Measurements from ENCODE around the gene ECD.

DNA sequence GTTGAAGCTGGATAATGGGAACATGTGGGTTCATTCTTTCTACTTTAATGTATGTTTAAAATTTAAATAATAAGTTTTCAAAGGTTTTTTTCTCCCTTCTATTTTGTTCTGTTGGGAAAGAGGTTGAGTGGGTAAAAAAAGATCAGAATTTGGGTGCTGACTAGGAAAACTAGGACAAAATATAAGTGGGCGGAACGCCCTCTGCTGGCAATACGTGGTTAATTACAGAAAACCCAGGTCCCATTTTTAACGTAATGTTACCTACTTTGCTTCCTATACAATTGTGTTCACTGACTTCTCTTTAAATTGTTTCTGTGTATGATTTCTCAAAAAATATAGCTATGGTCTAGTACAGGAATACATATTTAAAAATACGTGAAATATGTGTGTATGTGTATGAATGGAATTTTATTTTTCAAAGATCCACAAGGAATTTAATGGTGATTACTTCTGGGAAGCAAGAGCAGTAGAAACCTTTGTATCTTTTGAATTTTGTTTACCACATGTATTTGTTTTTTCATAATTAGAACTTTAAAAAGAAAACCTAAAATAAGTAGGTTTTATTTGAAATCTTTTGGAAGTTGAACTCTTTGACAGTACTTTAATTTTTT is 8.7 kb downstream of the ECD start:
- TF ChIP-seq, protein P1, sequence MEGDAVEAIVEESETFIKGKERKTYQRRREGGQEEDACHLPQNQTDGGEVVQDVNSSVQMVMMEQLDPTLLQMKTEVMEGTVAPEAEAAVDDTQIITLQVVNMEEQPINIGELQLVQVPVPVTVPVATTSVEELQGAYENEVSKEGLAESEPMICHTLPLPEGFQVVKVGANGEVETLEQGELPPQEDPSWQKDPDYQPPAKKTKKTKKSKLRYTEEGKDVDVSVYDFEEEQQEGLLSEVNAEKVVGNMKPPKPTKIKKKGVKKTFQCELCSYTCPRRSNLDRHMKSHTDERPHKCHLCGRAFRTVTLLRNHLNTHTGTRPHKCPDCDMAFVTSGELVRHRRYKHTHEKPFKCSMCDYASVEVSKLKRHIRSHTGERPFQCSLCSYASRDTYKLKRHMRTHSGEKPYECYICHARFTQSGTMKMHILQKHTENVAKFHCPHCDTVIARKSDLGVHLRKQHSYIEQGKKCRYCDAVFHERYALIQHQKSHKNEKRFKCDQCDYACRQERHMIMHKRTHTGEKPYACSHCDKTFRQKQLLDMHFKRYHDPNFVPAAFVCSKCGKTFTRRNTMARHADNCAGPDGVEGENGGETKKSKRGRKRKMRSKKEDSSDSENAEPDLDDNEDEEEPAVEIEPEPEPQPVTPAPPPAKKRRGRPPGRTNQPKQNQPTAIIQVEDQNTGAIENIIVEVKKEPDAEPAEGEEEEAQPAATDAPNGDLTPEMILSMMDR (IDR thresholded peaks at IDR 0.05): peak; percentile 67 to 76 (median 72)
- no peak for TF ChIP-seq POLR2A (IDR thresholded peaks at IDR 0.05)
- no peak for TF ChIP-seq POLR2AphosphoS5 (IDR thresholded peaks at IDR 0.05)
